ENCODE data around the gene HCRTR1.

DNA sequence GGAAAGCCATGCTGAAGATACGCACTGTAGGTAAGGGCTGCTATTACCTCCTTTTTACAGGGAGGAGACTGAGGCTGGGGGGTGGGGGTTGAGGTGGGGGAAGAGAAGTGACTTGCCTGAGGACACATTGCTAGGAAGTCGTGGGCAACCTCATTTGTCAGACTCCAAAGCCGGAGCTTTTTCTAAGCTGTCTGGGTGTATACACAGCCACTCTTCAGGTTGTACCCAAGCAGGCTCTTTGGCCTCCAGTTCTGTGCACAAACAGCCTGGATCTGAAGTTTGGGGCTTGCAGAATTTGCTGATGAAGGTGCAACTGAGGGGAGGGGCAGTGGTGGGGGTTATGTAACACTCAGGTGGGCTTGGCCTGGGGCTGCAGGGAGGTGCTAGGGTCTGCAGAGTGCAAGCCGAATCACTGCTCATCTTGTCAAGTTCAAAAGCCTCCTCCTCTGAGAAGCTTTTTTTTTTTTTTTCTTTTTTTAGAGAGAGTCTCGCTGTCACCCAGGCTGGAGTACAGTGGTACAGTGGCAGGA, 24.3 kb upstream of the HCRTR1 start:
- TF ChIP-seq, protein P1, sequence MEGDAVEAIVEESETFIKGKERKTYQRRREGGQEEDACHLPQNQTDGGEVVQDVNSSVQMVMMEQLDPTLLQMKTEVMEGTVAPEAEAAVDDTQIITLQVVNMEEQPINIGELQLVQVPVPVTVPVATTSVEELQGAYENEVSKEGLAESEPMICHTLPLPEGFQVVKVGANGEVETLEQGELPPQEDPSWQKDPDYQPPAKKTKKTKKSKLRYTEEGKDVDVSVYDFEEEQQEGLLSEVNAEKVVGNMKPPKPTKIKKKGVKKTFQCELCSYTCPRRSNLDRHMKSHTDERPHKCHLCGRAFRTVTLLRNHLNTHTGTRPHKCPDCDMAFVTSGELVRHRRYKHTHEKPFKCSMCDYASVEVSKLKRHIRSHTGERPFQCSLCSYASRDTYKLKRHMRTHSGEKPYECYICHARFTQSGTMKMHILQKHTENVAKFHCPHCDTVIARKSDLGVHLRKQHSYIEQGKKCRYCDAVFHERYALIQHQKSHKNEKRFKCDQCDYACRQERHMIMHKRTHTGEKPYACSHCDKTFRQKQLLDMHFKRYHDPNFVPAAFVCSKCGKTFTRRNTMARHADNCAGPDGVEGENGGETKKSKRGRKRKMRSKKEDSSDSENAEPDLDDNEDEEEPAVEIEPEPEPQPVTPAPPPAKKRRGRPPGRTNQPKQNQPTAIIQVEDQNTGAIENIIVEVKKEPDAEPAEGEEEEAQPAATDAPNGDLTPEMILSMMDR (IDR thresholded peaks at IDR 0.05): no peak
- TF ChIP-seq POLR2A (IDR thresholded peaks at IDR 0.05): no peak

Measured in tibial nerve (tissue), 3 donors.